GM18870 (cell line): ENCODE results near the gene UPF2.

Experiments
- ATAC-seq: cut with Tn5 transposase; IDR thresholded peaks from one replicate; pipeline ENCODE4 v1.9.1; 2021; ENCODE audit warnings: moderate library complexity; ENCODE audit not compliant: unreplicated experiment

UPF2 gene

GRCh38 chr10:11887381-11888227 is 155.0 kb downstream of the UPF2 start:
- ATAC-seq, result no peak

GRCh38 chr10:11886851-11887250 is 155.8 kb downstream of the UPF2 start:
- ATAC-seq, result no peak

DNA sequence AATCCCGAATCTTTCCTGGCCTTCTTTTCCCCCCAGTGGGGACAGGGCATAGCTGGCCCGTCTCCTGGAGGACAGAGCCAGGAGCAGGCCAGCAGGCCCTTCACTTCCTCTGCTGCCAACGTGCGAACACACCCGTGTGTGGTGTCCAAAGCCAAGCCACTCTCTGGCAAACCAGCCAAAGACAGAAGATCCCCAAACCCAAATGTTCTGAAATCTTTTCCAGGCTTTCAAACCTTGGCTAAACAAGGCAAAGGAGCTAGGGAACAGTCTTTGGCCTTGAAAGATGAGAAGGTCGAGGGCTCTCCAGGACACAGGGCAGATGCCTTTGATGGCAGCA is 156.5 kb downstream of the UPF2 start:
- no peak for ATAC-seq

GRCh38 chr10:11885437-11886137 is 157.0 kb downstream of the UPF2 start:
- ATAC-seq, result no peak

- ATAC-seq, result no peak
These were observed 157.7 kb downstream of the UPF2 start for GRCh38 chr10:11884706-11885423.

DNA sequence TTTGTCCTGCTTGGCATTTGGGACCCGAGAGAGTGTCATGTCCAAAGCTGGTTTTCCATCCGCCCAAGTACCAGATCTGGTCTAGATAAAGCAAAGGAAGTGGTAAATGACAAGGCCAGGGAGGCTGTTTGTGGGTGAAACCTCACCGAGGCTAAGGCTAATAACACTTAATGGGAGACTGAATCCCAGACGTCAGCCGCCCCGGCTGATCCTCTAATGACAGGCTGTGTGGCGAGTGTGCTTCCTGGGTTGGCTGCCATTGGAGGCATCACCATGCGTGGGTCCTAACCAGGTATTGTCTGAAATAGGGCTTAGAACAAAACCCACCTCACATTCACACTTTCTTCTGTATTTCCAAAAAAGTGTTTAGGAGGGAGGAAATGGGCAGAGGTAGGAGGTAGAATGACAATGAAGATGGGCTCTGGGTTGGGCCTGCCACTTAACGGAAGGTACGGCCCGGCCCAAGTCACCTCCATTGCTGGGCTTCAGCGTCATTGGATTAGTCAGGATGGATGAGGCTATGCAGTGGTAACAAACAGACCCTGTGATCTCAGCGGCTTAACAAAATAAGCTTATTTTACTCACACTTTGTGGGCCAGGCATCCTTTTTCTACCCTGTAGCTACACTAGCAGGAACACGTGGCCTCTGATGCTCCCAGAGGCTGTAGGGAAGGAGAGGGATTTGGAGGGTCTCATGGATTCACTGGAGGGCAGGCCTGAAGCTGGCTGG is 159.8 kb downstream of the UPF2 start:
- ATAC-seq, result no peak

DNA sequence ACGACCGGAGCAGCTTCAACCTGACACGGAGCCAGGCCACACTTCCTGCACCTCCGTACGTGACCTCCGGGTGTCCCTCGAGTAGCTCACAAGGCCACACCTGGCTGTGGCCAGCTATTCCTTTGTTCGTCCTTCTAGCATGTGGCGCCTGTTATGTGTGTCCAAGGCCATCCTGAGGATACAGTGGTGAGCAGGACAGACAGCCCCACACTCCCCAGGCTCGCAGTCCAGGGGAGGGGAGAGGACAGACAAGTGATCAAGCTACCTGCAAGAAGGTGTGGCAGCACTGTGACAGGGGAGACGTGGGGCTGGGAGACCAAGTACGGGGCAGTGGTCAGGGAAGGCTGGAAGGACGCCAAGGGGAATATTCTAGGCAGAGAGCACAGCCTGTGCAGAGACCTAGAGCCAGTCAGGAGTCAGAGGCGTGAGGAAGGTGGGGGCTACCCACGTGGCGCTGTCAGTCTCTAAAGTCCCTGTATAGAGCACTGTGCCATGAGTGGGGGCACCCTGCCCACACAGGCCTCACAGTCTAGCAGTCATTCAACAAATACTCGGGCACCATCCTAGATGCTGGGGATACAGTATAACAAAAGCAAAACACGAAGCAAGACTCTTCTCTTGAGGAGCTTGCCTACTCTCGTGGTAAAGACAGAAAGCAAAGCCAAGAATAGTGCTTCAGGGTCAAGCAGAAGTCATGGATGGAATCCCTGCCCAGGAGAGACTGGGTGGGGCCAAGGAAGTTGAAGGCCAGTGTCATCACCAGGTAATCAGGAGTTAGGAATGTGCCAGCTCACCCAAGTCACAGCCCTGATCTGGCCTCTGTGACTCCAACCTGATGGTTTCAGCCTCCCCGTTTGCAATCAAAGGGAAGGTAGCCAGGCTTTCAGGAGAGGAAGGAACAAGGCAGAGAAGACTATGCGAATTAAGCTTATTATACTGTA is 160.9 kb downstream of the UPF2 start:
- ATAC-seq, result no peak

GRCh38 chr10:11881030-11881476 is 161.6 kb downstream of the UPF2 start:
- ATAC-seq, result no peak

GRCh38 chr10:11880151-11881029 is 162.2 kb downstream of the UPF2 start:
- no peak for ATAC-seq

GRCh38 chr10:11879387-11880094 is 163.1 kb downstream of the UPF2 start:
- ATAC-seq, result no peak

GRCh38 chr10:11878776-11879175 is 163.8 kb downstream of the UPF2 start:
- ATAC-seq, result no peak

DNA sequence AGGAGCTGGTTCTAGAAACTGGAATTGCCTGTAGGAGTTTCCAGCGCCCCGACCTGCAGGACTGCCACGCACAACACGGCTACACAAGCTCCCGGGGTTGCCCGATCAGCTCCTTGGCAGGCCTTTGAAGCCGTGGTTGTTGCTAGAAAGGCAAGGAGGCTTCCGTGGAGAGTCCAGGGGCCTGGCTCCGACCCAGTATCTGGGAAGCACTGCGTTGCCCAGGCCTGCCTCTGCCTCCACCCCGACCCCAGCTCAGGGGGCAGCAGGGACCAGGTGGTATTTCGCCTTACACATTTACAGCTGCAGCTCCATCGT is 165.1 kb downstream of the UPF2 start:
- ATAC-seq, result no peak

DNA sequence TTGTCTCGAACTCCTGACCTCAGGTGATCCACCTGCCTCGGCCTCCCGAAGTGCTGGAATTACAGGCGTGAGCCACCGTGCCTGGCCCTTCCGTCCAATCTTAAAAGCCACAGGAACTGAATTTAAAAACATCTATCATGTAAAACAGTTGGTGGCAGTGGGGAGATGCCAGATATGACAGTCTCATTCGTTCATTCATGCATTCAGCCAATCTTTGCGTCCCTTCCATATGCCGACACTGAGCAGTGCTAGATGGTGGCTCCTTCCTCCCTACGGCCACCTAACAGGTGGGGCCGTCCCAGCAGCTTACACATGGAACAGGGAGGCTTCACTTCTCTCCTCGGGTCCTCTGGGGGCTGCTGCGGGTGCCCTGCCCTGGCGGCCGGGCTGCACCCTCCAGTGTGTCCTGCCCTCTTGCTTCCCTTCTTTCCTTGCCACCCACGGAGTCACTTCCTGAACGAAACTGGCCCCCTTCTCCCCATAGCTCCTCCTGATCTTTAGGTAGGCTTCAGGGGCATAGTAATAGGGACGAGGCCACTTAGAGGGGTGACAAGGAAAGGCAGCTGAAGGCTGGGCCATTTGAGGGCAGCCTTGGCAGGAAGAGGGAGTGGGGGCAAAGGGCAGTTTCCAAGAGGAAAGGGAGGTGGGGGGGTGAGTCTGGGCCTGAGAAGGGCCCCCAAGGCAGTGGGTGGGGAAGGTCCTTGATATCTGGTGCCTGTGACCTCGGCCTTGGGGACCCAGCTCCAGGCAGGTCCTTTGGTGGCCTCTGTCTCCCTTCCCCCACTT is 165.6 kb downstream of the UPF2 start:
- no peak for ATAC-seq

DNA sequence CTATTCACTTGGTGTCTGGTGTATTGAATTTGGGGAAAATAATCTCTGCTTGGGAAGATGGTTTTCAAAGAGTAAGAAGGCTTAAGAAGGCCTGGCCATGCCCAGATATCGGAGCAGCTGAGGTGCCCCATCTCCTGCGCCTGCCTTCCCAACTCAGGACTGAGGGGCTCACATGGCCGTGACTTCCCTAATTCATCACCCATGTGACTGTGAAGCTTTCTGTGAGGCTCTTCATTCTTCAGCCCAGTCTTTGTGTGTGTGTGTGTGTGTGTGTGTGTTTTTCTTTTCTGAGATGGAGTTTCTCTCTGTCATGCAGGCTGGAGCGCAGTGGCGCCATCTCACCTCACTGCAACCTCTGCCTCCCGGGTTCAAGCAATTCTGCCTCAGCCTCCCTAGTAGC is 166.3 kb downstream of the UPF2 start:
- ATAC-seq, result no peak

DNA sequence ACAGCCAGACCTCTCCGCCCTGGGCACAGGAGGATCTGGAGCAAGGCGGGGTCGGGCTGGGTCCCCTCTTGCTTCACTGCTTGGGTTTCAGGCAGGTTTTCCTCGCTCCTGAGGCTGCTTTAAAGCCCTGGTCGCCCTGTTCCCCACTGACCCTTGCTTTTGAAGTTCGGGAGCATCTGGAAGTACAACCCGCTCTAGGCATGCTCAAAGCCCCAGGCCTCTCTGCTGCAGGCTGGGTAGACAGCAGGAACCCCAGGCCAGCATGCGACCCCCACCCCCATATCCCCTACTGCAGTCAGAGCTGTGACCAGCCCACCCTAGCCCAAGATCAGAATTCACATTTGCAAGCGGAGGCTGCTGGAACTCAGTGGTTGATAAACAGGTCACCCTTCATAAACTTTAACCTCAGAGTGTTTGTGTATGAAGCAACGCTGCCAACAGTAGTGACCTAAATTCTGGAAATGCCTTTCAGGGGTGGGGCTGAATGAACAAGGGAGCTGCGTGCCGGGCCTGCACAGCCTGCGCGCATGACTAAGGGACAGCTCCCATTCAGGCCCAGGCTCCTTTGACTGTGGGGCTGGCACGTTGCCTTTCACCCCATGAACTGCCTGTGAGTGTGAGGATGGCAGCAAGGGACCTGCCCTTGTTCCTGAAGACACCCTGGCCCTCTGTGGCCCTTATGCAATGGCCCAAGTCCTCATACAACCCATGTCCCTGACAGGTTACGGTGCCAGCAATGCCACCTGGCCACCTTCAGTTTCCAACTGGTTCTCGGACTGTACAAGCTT is 166.9 kb downstream of the UPF2 start:
- ATAC-seq, result no peak

DNA sequence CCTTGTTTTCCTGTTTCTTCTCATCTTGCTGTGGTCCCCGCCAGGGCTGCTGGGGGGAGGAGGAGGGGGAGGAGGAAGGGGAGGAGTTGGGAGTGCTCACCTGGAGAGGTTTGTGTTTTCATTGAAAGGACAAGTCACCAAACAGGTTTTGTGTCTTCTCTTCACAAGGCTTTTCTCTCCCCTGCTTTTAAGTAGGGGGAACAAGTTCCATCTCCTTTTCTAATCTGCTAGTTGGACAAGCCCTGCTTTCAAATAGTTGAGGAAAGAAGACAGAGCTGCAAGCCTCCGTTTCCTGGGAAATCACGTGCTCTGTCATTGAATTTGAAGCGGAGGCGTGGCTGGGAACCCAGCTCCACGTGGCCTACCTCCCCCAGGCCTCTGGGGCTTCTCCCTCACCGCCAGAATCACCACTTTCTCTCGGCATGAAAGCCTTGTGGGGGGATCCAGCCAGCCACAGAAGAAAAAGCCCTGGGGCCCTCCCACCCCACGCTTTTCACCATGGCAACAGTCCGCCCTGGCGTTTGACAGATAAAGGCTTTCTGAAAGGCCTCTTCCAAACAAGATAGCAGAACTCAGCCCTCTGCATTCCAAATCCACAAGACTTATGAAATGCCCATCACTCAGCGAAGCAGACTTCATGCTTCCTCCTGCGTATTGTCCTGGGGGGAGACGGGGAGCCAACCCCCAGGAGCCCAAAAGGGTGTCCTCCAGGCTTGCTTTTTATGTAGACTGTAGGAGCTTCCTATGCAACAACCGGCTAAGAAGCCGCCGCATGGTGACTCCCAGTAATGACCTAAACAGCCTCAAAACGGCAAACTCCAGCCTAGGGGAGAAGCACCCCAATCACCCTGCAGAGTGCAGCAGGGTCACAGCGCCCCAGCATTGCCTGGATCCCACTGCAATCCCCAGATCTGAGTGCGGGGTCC is 167.8 kb downstream of the UPF2 start:
- ATAC-seq, result no peak
